ENCODE data around the gene BTBD6. TPM values are rescaled to one million over a fixed set of nuclear protein-coding genes. Genes with fewer than 3 reads are reported as not detected.

BTBD6 gene
- total and polyA plus RNA-seq, 2 of the 8 experiments (the other 6 are each of a cell fraction or from before 2014, with no cell fraction given), result 10.1 to 10.2 TPM

DNA sequence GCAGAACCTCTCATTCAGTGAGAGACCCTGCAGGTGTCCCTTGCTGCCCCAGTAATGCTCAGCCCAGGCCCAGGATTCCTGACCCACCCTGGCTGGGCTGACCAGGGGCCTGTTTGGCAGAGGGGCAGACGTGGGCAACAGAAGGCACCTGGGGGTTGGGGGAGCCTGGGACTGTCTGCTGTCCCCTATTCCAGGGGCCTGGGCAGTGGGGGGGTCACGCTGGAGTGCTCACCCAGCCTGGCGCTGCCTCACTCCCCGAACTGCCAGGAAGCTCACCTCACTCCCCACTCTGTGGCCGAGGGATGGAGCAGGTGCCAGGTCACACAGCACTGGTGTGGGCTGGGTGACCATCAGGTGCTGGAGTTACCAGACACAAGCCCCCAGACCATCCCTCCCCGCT, 44.6 kb upstream of the BTBD6 start:
- H2AFZ ChIP-seq (ENCODE audit: low read length), result no peak overlapping the region
- no peak for FAIRE-seq
- no peak overlapping the region for H4K91ac ChIP-seq (replicated peaks; ENCODE audit: insufficient read length, low read length)
- no peak overlapping the region for H2BK5ac ChIP-seq (ENCODE audit: low read depth, low read length)
- no peaks in the 10 kb centered on the region for H3K23me2 ChIP-seq (ENCODE audit: low read depth, low read length)
- no peak overlapping the region for H3K27ac ChIP-seq (ENCODE audit: low read depth, low read length)
- no peak overlapping the region for H3K4ac ChIP-seq (replicated peaks; ENCODE audit: insufficient read length, low read depth, low read length)
- no peak overlapping the region for H4K5ac ChIP-seq (ENCODE audit: insufficient read length, low read depth, low read length)
- no peak overlapping the region for H2AK5ac ChIP-seq (ENCODE audit: low read depth, low read length)
- no peak for DNase-seq (ENCODE audit: low read depth in 1 of 2, low spot score in 2 of 2)
- H3K23ac ChIP-seq (ENCODE audit: insufficient read length), result no peak overlapping the region
- no peaks in the 10 kb centered on the region for H3K9me3 ChIP-seq (ENCODE audit: insufficient read depth in 2 of 2, low read depth in 1 of 2, low read length in 1 of 2)
- no peak overlapping the region for H2BK15ac ChIP-seq (ENCODE audit: low read length)
- H3K27me3 ChIP-seq (replicated peaks in 1 of 4; ENCODE audit: control insufficient read depth in 3 of 4, extremely low read depth in 1 of 4, insufficient read depth in 3 of 4, low read length in 3 of 4), result peaks cover 0 to 2% (median 0%) of the 10 kb centered on the region in 4 experiments; a peak in 2 of 7 replicates
- H3K79me1 ChIP-seq (ENCODE audit: low read depth, low read length), result no peaks in the 10 kb centered on the region
- no peak overlapping the region for H3K9ac ChIP-seq (replicated peaks in 1 of 4; ENCODE audit: extremely low read depth in 1 of 4, low read depth in 3 of 4, low read length in 3 of 4)
- no peaks in the 10 kb centered on the region for H3K36me3 ChIP-seq (ENCODE audit: control insufficient read depth in 2 of 4, insufficient read depth in 4 of 4, low read length in 3 of 4)
- no peak overlapping the region for H2BK120ac ChIP-seq (replicated peaks; ENCODE audit: low read depth, low read length)
- no peak overlapping the region for H3K4me2 ChIP-seq (ENCODE audit: insufficient read depth in 1 of 2, low read depth in 2 of 2, low read length in 2 of 2)
- H3K14ac ChIP-seq (ENCODE audit: insufficient read length), result no peak overlapping the region
- H3K79me2 ChIP-seq (ENCODE audit: control insufficient read depth in 1 of 2, insufficient read depth in 2 of 2, low read length in 2 of 2), result no peaks in the 10 kb centered on the region
- no peak overlapping the region for H2BK12ac ChIP-seq (ENCODE audit: low read depth, low read length)
- peaks cover 0 to 10% (median 1%) of the 10 kb centered on the region in 4 experiments; a peak in 3 of 7 replicates for H3K4me1 ChIP-seq (replicated peaks in 1 of 4; ENCODE audit: control insufficient read depth in 3 of 4, insufficient read depth in 4 of 4, low read length in 3 of 4)
- ChIA-PET CTCF (ENCODE audit: partially characterized antibody) (interaction anchor here (0.5 to 4.8 kb wide), 23 partner anchors 9 to 176 kb away, joined by 3 to 27 read pairs (median 4); no protein-coding TSS in a partner anchor), POLR2A (ENCODE audit: partially characterized antibody) (interaction anchor here (0.9 to 1.7 kb wide), 2 partner anchors 9 to 23 kb away, joined by 3 read pairs; no protein-coding TSS in a partner anchor)
- H4K8ac ChIP-seq (ENCODE audit: extremely low read depth, insufficient read depth, low read length), result no peak overlapping the region
- H3K56ac ChIP-seq (replicated peaks; ENCODE audit: insufficient read length, low read depth, low read length), result no peak overlapping the region
- peaks cover 3 to 10% of the 10 kb centered on the region in 2 experiments for H4K20me1 ChIP-seq (replicated peaks in 1 of 2; ENCODE audit: control insufficient read depth in 1 of 2, insufficient read depth in 2 of 2, low read length in 2 of 2)
- no peak overlapping the region for H3K18ac ChIP-seq (ENCODE audit: extremely low read depth, low read length)
- H2BK20ac ChIP-seq (ENCODE audit: low read length), result no peak overlapping the region
- WGBS, 2 experiments (ENCODE audit: extremely low coverage in 1 of 2, insufficient coverage in 1 of 2, insufficient read length in 1 of 2, insufficient replicate concordance in 2 of 2, low coverage in 1 of 2, low lambda C conversion rate in 2 of 2, missing lambda C conversion rate in 1 of 2), result 67% methylated on average over 4 of the region's 6 CpGs; no CpG with 5 or more reads in 1 of the 2 experiments
- no peak overlapping the region for H3K4me3 ChIP-seq (ENCODE audit: extremely low read depth in 1 of 4, insufficient read depth in 2 of 4, low read depth in 3 of 4, low read length in 4 of 4)
- TF ChIP-seq JUND (IDR thresholded peaks at IDR 0.05; ENCODE audit: low read length) (no peak), YY1 (IDR thresholded peaks at IDR 0.05; ENCODE audit: low read depth, low read length) (no peak), HDAC6 (IDR thresholded peaks at IDR 0.05; ENCODE audit: low read depth, low read length) (no peak), GABPA (IDR thresholded peaks at IDR 0.05; ENCODE audit: borderline replicate concordance, insufficient read depth, low read length) (no peak), CBX8 (IDR thresholded peaks at IDR 0.05; ENCODE audit: borderline replicate concordance, low read depth, low read length) (no peak), BCL11A (IDR thresholded peaks at IDR 0.05; ENCODE audit: low read depth in 2 of 2, low read length in 2 of 2) (no peak), KDM4A (IDR thresholded peaks at IDR 0.05; ENCODE audit: low read depth, low read length, severe bottlenecking) (no peak), FOSL1 (IDR thresholded peaks at IDR 0.05; ENCODE audit: insufficient read depth, low read depth, low read length) (no peak), EP300 (IDR thresholded peaks at IDR 0.05; ENCODE audit: borderline replicate concordance in 1 of 2, low read depth in 2 of 2, low read length in 2 of 2) (no peak), TAF7 (optimal IDR thresholded peaks at IDR 0.05; ENCODE audit: borderline replicate concordance, low read depth, low read length) (no peak)
- TF ChIP-seq, protein P1, sequence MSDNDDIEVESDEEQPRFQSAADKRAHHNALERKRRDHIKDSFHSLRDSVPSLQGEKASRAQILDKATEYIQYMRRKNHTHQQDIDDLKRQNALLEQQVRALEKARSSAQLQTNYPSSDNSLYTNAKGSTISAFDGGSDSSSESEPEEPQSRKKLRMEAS (IDR thresholded peaks at IDR 0.05), result no peak

All from H1 (cell line).